Measurements from ENCODE around the gene NUCKS1. TPM values are rescaled to one million over a fixed set of nuclear protein-coding genes. Genes with fewer than 3 reads are reported as not detected.
A peak's percentile ranks its signal among the peaks of the same experiment; 100 is the strongest.

The NUCKS1 gene
- total and polyA plus RNA-seq, 2 of the 8 experiments (the other 6 are each of a cell fraction or from before 2014, with no cell fraction given), result 126 to 461 TPM

- Histone ChIP-seq H3K56ac (replicated peaks; ENCODE audit: insufficient read length, low read depth, low read length) (no peak overlapping the region), H3K9me3 (ENCODE audit: insufficient read depth in 2 of 2, low read depth in 1 of 2, low read length in 1 of 2) (no peaks in the 10 kb centered on the region), H3K79me1 (ENCODE audit: low read depth, low read length) (no peaks in the 10 kb centered on the region), H2BK5ac (ENCODE audit: low read depth, low read length) (0 out of 2 replicates have a peak overlapping the region, but pooled peaks have one; percentile 5), H4K5ac (ENCODE audit: insufficient read length, low read depth, low read length) (no peak overlapping the region), H3K4ac (replicated peaks; ENCODE audit: insufficient read length, low read depth, low read length) (no peak overlapping the region), H3K23ac (ENCODE audit: insufficient read length) (no peak overlapping the region), H3K4me3 (ENCODE audit: extremely low read depth in 1 of 4, insufficient read depth in 2 of 4, low read depth in 3 of 4, low read length in 4 of 4) (no peak overlapping the region), H2BK15ac (ENCODE audit: low read length) (no peak overlapping the region), H2AK5ac (ENCODE audit: low read depth, low read length) (no peak overlapping the region), H3K4me1 (replicated peaks in 1 of 4; ENCODE audit: control insufficient read depth in 3 of 4, insufficient read depth in 4 of 4, low read length in 3 of 4) (no peaks in the 10 kb centered on the region), H3K18ac (ENCODE audit: extremely low read depth, low read length) (no peak overlapping the region), H3K36me3 (ENCODE audit: control insufficient read depth in 2 of 4, insufficient read depth in 4 of 4, low read length in 3 of 4) (peaks cover 10 to 41% (median 33%) of the 10 kb centered on the region in 4 experiments), H3K9ac (replicated peaks in 1 of 4; ENCODE audit: extremely low read depth in 1 of 4, low read depth in 3 of 4, low read length in 3 of 4) (no peak overlapping the region), H2AFZ (ENCODE audit: low read length) (no peak overlapping the region), H3K23me2 (ENCODE audit: low read depth, low read length) (no peaks in the 10 kb centered on the region; the same call in 1 of the 2 replicates), H3K79me2 (ENCODE audit: control insufficient read depth in 1 of 2, insufficient read depth in 2 of 2, low read length in 2 of 2) (no peaks in the 10 kb centered on the region), H2BK12ac (ENCODE audit: low read depth, low read length) (no peak overlapping the region), H3K14ac (ENCODE audit: insufficient read length) (no peak overlapping the region), H4K91ac (replicated peaks; ENCODE audit: insufficient read length, low read length) (no peak overlapping the region), H3K27me3 (replicated peaks in 1 of 4; ENCODE audit: control insufficient read depth in 3 of 4, extremely low read depth in 1 of 4, insufficient read depth in 3 of 4, low read length in 3 of 4) (no peaks in the 10 kb centered on the region), H2BK120ac (replicated peaks; ENCODE audit: low read depth, low read length) (no peak overlapping the region), H4K20me1 (replicated peaks in 1 of 2; ENCODE audit: control insufficient read depth in 1 of 2, insufficient read depth in 2 of 2, low read length in 2 of 2) (no peaks in the 10 kb centered on the region), H4K8ac (ENCODE audit: extremely low read depth, insufficient read depth, low read length) (no peak overlapping the region), H3K27ac (ENCODE audit: low read depth, low read length) (no peak overlapping the region), H2BK20ac (ENCODE audit: low read length) (no peak overlapping the region), H3K4me2 (ENCODE audit: insufficient read depth in 1 of 2, low read depth in 2 of 2, low read length in 2 of 2) (no peak overlapping the region)
- CTCF ChIA-PET (ENCODE audit: partially characterized antibody), result interaction anchor here (0.6 to 11.7 kb wide), 24 partner anchors 9 to 344 kb away, joined by 3 to 206 read pairs (median 8); no protein-coding TSS in a partner anchor
- TF ChIP-seq, protein P1, sequence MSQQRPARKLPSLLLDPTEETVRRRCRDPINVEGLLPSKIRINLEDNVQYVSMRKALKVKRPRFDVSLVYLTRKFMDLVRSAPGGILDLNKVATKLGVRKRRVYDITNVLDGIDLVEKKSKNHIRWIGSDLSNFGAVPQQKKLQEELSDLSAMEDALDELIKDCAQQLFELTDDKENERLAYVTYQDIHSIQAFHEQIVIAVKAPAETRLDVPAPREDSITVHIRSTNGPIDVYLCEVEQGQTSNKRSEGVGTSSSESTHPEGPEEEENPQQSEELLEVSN (IDR thresholded peaks at IDR 0.05), result no peak
- TF ChIP-seq FOSL1 (IDR thresholded peaks at IDR 0.05; ENCODE audit: insufficient read depth, low read depth, low read length) (no peak), RNF2 (IDR thresholded peaks at IDR 0.05; ENCODE audit: borderline replicate concordance, low read depth, low read length, missing control alignments, poor library complexity, severe bottlenecking) (no peak), CHD2 (IDR thresholded peaks at IDR 0.05; ENCODE audit: low read length) (no peak), EGR1 (IDR thresholded peaks at IDR 0.05; ENCODE audit: borderline replicate concordance, low read depth, low read length) (no peak), KDM5A (IDR thresholded peaks at IDR 0.05; ENCODE audit: low read length) (no peak)
- POLR2A ChIA-PET (ENCODE audit: partially characterized antibody), result interaction anchor here (0.6 to 1.4 kb wide), 5 partner anchors 12 to 167 kb away, joined by 3 to 4 read pairs (median 3); partner anchors contain the start of gene NUCKS1
- DNase-seq (ENCODE audit: low read depth in 1 of 2, low spot score in 2 of 2), result no peak
- 92% methylated on average over 6 of the region's 6 CpGs; no CpG with 5 or more reads in 1 of the 2 experiments for WGBS, 2 experiments (ENCODE audit: extremely low coverage in 1 of 2, insufficient coverage in 1 of 2, insufficient read length in 1 of 2, insufficient replicate concordance in 2 of 2, low coverage in 1 of 2, low lambda C conversion rate in 2 of 2, missing lambda C conversion rate in 1 of 2)
- FAIRE-seq, result no peak
Observed at GRCh38 chr1:205792961-205793673, 43.1 kb upstream of the NUCKS1 start.

Data from H1 (cell line).